Stimulated activated CD8-positive, alpha-beta memory T cell treated with anti-CD3 and anti-CD28 coated beads, Interleukin-2, amount 100 ng/mL, for 1 hour (primary cell): ENCODE measurements around the gene BRAF.
"Not testable (repeated sequence)": the region's sequence is repeated elsewhere in the genome, so short reads cannot be mapped to it uniquely, and the experiment has no call there.

Experiments used
- DNase-seq, 2 donors: peaks; one replicate each; pipeline ENCODE4 v3.0.0-alpha.2; 2020; ENCODE audit warnings: low read depth in 2 of 2

The BRAF gene

GRCh38 chr7:140924821-140925421 is at the start of gene BRAF:
Gene BRAF, minus strand, starts transcription at chr7:140924929. Its CDS starts 226 bp downstream, at chr7:140924703.
- DNase-seq, result peak; percentile 92

GRCh38 chr7:140972876-140973829 is 48.4 kb upstream of the BRAF start:
- DNase-seq, result no peak

- no peak for DNase-seq
These were observed 47.6 kb upstream of the BRAF start for GRCh38 chr7:140972344-140972743.

GRCh38 chr7:140967438-140967837 is 42.7 kb upstream of the BRAF start:
- no peak for DNase-seq

- DNase-seq, result no peak
These were observed 42.0 kb upstream of the BRAF start for GRCh38 chr7:140966561-140967233.

DNA sequence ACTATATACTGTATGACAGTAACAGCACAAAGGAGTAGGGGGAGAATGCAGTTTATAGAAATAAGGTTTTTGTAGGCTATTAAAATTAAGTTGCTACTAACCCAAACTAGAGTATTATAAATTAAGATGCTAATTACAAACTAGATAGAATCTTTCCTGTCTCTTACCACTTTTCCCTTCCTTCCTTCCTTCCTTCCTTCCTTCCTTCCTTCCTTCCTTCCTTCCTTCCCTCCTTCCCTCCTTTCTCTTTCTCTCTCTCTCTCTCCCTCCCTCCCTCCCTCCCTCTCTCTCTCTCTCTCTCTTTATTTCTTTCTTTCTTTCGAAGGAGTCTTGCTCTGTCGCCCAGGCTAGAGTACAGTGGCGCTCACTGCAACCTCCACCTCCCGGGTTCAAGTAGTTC is 36.4 kb upstream of the BRAF start:
- no peak for DNase-seq

- DNase-seq, result not testable (repeated sequence)
These were observed 32.3 kb upstream of the BRAF start for GRCh38 chr7:140956997-140957396.

DNA sequence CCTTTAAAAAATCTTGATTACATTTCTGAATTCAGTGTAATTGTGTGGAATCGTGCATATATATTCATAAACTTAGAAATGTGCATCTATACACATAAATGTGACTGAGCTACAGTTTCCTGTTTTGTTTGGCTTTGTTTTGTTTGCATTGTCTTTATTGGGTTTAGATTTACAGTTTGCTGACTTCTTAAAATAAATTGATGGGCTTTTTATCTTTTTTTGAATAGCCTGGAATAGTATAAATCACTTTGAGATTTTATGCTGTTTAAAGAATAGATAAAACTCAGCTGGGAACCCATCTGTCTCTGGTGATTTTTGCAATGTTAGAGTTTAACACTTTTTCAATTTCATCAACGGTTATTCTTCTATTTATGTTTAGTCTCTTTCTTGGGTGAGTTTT is 21.2 kb upstream of the BRAF start:
- DNase-seq, result no peak

GRCh38 chr7:140942242-140942641 is 17.5 kb upstream of the BRAF start:
- DNase-seq, result not testable (repeated sequence)

GRCh38 chr7:140940898-140941297 is 16.2 kb upstream of the BRAF start:
- DNase-seq, result no peak

- no peak for DNase-seq
These were observed 13.1 kb upstream of the BRAF start for GRCh38 chr7:140937702-140938264.

GRCh38 chr7:140928491-140929309 is 4.0 kb upstream of the BRAF start:
- DNase-seq, result no peak

- not testable (repeated sequence) for DNase-seq
These were observed 3.2 kb upstream of the BRAF start for GRCh38 chr7:140927945-140928344.

- DNase-seq, result no peak
These were observed 2.6 kb upstream of the BRAF start for GRCh38 chr7:140927351-140927750.

DNA sequence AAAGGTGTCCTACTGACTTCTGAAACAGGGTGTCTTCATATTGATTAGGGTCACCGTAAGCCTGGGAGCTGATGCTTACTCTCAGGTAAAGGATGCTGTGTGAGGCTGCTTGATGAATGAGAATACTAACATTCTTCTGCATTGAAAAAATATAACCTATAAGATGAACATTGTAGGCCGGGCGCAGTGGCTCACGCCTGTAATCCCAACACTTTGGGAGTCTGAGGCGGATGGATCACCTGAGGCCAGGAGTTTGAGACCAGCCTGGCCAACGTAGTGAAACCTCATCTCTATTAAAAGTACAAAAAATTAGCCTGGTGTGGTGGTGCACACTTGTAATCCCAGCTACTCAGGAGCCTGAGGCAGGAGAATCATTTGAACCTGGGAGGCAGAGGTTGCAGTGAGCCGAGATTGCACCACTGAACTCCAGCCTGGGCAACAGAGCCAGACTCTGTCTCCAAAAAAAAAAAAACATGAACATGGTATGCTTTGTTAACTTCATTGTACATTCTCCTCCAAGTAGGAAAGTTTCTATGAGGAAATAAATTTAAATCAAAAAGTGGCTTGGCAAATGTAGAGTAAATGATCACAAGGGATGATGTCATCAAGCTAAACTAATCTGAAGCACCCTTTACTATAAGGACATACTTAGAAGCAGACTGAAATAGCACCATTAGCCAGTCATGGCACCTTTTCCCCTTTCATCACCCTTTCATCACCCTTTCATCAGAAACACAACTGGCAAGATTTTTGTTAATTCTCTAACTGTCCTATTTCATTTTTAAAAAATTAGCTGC is 1.5 kb upstream of the BRAF start:
- DNase-seq, result no peak

- peak; percentile 34 to 47 for DNase-seq
These were observed 509 bp downstream of the BRAF start for GRCh38 chr7:140924019-140924820.

- no peak for DNase-seq
These were observed 1.2 kb downstream of the BRAF start for GRCh38 chr7:140923358-140924006.

DNA sequence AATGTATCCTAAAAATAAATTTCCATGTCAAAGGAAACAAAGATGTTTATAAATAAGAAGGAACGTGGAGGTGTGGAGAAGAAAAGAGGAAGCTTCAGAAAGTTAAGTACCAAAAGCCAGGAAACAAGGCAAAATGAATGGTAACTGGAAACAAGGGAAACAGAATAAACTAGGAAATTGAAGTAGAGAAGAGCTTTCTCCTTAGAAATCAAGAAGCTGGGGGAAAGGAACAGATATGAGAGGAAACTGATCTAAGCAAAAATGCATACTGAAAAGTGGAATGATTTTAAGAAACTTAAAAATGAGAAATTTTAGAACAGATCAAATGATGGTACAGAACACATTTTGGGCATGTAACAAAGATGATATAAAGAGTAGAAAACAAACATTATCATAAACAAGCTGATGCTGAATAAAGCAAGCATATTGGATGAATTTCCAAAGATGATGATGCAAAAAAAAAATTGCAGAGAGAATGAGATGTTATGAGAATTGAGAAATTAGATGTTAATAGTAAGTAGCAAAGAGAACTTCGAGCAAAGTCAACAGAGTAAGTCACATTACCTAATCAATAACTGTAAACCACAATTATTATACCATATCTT is 1.9 kb downstream of the BRAF start:
- DNase-seq, result no peak

DNA sequence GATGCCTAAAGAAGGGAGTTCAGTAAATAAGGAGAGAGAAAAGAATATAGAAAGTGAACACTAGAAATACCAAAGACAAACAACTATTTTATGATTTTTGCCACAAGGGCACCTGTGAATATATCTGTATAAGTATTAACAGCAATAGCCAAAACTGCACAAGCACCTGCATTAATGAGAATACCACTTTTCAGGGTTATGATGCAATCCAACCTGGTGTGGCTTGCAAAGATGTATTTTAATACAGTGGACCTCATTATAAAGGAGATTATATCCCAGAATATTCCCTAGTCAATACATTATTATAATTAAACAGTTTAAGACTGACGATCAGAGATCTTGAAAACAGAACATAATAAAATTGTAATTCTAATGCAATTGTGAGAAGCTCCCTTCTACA is 4.0 kb downstream of the BRAF start:
- DNase-seq, result no peak
